M059J (cell line): ENCODE measurements around the gene PELI2. TPM values are rescaled to one million over a fixed set of nuclear protein-coding genes. Genes with fewer than 3 reads are reported as not detected.
A peak's percentile ranks its signal among the peaks of the same experiment; 100 is the strongest.

Experiments
- DNase-seq: peaks from one replicate; pipeline ENCODE4 v3.0.0-alpha.2; 2012; ENCODE audit warnings: low read depth
- total RNA-seq: library from RNA; depleted of rRNA; stranded (reverse); fragments of >200 nt; shearing (Covaris generic); gene quantifications from 2 replicates; pipeline ENCODE4 v1.2.3, GENCODE V29; 2014

The PELI2 gene
- total RNA-seq, 1 experiment from 2014 or later, result 3.0 TPM

- no peak for DNase-seq
Observed at GRCh38 chr14:56205881-56206280, 87.7 kb downstream of the PELI2 start.

GRCh38 chr14:56206596-56206995, 88.4 kb downstream of the PELI2 start:
- DNase-seq, result no peak

GRCh38 chr14:56207626-56208292, 89.5 kb downstream of the PELI2 start:
- peak; percentile 21 for DNase-seq

- DNase-seq, result no peak
Observed at GRCh38 chr14:56208520-56208919, 90.3 kb downstream of the PELI2 start.

GRCh38 chr14:56210571-56210970, 92.4 kb downstream of the PELI2 start:
- no peak for DNase-seq

GRCh38 chr14:56211084-56211483, 92.9 kb downstream of the PELI2 start:
- DNase-seq, result no peak

- DNase-seq, result no peak
Observed at GRCh38 chr14:56211844-56212243, 93.6 kb downstream of the PELI2 start.

GRCh38 chr14:56212521-56212920, 94.3 kb downstream of the PELI2 start:
- no peak for DNase-seq

- DNase-seq, result no peak
Observed at GRCh38 chr14:56213306-56213705, 95.1 kb downstream of the PELI2 start.

- no peak for DNase-seq
Observed at GRCh38 chr14:56215180-56215579, 97.0 kb downstream of the PELI2 start.

- DNase-seq, result peak; percentile 47
Observed at GRCh38 chr14:56216626-56217379, 98.6 kb downstream of the PELI2 start.

GRCh38 chr14:56217380-56218045, 99.3 kb downstream of the PELI2 start:
- no peak for DNase-seq

- no peak for DNase-seq
Observed at GRCh38 chr14:56219666-56220413, 101.6 kb downstream of the PELI2 start.

- DNase-seq, result no peak
Observed at GRCh38 chr14:56221382-56222128, 103.3 kb downstream of the PELI2 start.

- DNase-seq, result no peak
Observed at GRCh38 chr14:56224229-56224628, 106.0 kb downstream of the PELI2 start.

- DNase-seq, result no peak
Observed at GRCh38 chr14:56224691-56225681, 106.8 kb downstream of the PELI2 start.

- no peak for DNase-seq
Observed at GRCh38 chr14:56235388-56235787, 117.2 kb downstream of the PELI2 start.

GRCh38 chr14:56237398-56237797, 119.2 kb downstream of the PELI2 start:
- DNase-seq, result no peak

- DNase-seq, result peak; percentile 12
Observed at GRCh38 chr14:56241461-56241860, 123.2 kb downstream of the PELI2 start.

GRCh38 chr14:56243110-56243509, 124.9 kb downstream of the PELI2 start:
- no peak for DNase-seq
